Endothelial cell of umbilical vein (primary cell): Measurements from ENCODE around the gene CHTF8. TPM values are rescaled to one million over a fixed set of nuclear protein-coding genes. Genes with fewer than 3 reads are reported as not detected.

ENCODE experiments used
- BruUV-seq: library from RNA; stranded (reverse); fragments of 400-500 nt; replicated peaks from 2 replicates; lab custom pipeline; 2021; lab: Mats Ljungman, UMichigan
- CTCF ChIA-PET: fragments of 300-600, 350-600 bp; sonication (Branson Sonifier 250); formaldehyde crosslinking; loops from one replicate; lab custom pipeline; 2021; ENCODE audit warnings: antibody characterized with exemption, inconsistent platforms; lab: Charles Lee
- POLR2A ChIA-PET: fragments of 300-600, 350-600 bp; sonication (Branson Sonifier 250); formaldehyde crosslinking; loops from one replicate; lab custom pipeline; 2021; ENCODE audit warnings: antibody characterized with exemption, inconsistent platforms; lab: Charles Lee
- DNase-seq: peaks from one replicate; pipeline ENCODE4 v3.0.0-alpha.2; 2011; ENCODE audit warnings: low read depth, low spot score
- FAIRE-seq: peaks from 2 replicates; lab custom pipeline; 2011; peaks lifted over from hg19 to GRCh38; lab: Jason Lieb, UNC
- H2AFZ ChIP-seq: 2 replicates; pipeline ENCODE4 v1.6.0; 2012; ENCODE audit warnings: low read depth, low read length, control low read depth, inconsistent platforms
- H3K27ac ChIP-seq: 2 replicates; pipeline ENCODE4 v1.5.1; 2011; ENCODE audit warnings: low read depth, mild to moderate bottlenecking, control low read depth, low read length, moderate library complexity; ENCODE audit not compliant: insufficient read depth
- H3K27me3 ChIP-seq, 2 experiments: 2 replicates each; pipeline versions ENCODE4 v1.6.0 to v1.6.1; 2011; ENCODE audit warnings: low read length in 2 of 2, mixed read lengths in 1 of 2; ENCODE audit not compliant: control insufficient read depth in 2 of 2, insufficient read depth in 2 of 2
- H3K36me3 ChIP-seq, 2 experiments: 2 replicates in 1 of 2; 3 replicates in 1 of 2; pipeline ENCODE4 v1.5.1; 2011; ENCODE audit warnings: low read length in 2 of 2, mild to moderate bottlenecking in 1 of 2, moderate library complexity in 1 of 2; ENCODE audit not compliant: control insufficient read depth in 2 of 2, insufficient read depth in 2 of 2; ENCODE audit errors: extremely low read depth in 1 of 2
- H3K4me1 ChIP-seq: 3 replicates; pipeline ENCODE4 v1.5.1; 2011; ENCODE audit warnings: mild to moderate bottlenecking, low read length; ENCODE audit not compliant: control insufficient read depth, insufficient read depth; ENCODE audit errors: extremely low read depth
- H3K4me2 ChIP-seq: 2 replicates; pipeline ENCODE4 v1.6.1; 2011; ENCODE audit warnings: low read length, control low read depth, mixed read lengths; ENCODE audit not compliant: insufficient read depth
- H3K4me3 ChIP-seq, 3 experiments: fragments of 200-600 bp in 1 of 3; sonication (generic), shearing (Covaris generic) in 1 of 3; replicated peaks in 1 of 3; 2 replicates each; pipeline ENCODE4 v1.5.1; 2011 to 2016; ENCODE audit warnings: control low read depth in 3 of 3, low read length in 3 of 3, mild to moderate bottlenecking in 2 of 3, inconsistent platforms in 1 of 3, low read depth in 1 of 3, moderate library complexity in 1 of 3; ENCODE audit not compliant: insufficient read depth in 1 of 3
- H3K79me2 ChIP-seq: 2 replicates; pipeline ENCODE4 v1.6.0; 2012; ENCODE audit warnings: low read length, inconsistent platforms; ENCODE audit not compliant: control insufficient read depth, insufficient read depth
- H3K9ac ChIP-seq: replicated peaks from 2 replicates; pipeline ENCODE3; 2011; ENCODE audit warnings: low read length, control low read depth; ENCODE audit not compliant: insufficient read depth; ENCODE audit errors: extremely low read depth
- H3K9me1 ChIP-seq: replicated peaks from 3 replicates; pipeline ENCODE4 v1.6.0; 2011; ENCODE audit warnings: mild to moderate bottlenecking, low read length; ENCODE audit not compliant: control insufficient read depth, insufficient read depth; ENCODE audit errors: extremely low read depth
- H3K9me3 ChIP-seq: replicated peaks from 2 replicates; pipeline ENCODE4 v1.5.1; 2012; ENCODE audit warnings: low read length, inconsistent platforms; ENCODE audit not compliant: control insufficient read depth, insufficient read depth
- H4K20me1 ChIP-seq: replicated peaks from 2 replicates; pipeline ENCODE3; 2011; ENCODE audit warnings: mild to moderate bottlenecking, low read length; ENCODE audit not compliant: control insufficient read depth, insufficient read depth; ENCODE audit errors: extremely low read depth
- CTCF ChIP-seq, 2 donors: IDR thresholded peaks; 1 replicate in 1 of 2; 2 replicates in 1 of 2; pipeline ENCODE4 v1.5.1; 2011; ENCODE audit warnings: low read length in 2 of 2, mild to moderate bottlenecking in 2 of 2, moderate library complexity in 2 of 2, control low read depth in 1 of 2, inconsistent platforms in 1 of 2, low read depth in 1 of 2; ENCODE audit not compliant: insufficient read depth in 1 of 2; ENCODE audit errors: extremely low read depth in 1 of 2
- EZH2 ChIP-seq: IDR thresholded peaks from 2 replicates; pipeline ENCODE4 v1.6.1; 2012; ENCODE audit warnings: borderline replicate concordance, low read depth, mild to moderate bottlenecking, moderate library complexity, low read length, inconsistent platforms; ENCODE audit not compliant: severe bottlenecking
- FOS ChIP-seq: IDR thresholded peaks from 2 replicates; pipeline ENCODE4 v1.6.1; 2011; ENCODE audit warnings: mild to moderate bottlenecking, low read length, moderate library complexity, borderline replicate concordance; ENCODE audit not compliant: insufficient read depth
- GATA2 ChIP-seq: IDR thresholded peaks from 2 replicates; pipeline ENCODE4 v1.7.0; 2011; ENCODE audit warnings: low read depth, mild to moderate bottlenecking, moderate library complexity, mixed read lengths, low read length; ENCODE audit not compliant: insufficient read length, insufficient read depth
- JUN ChIP-seq: IDR thresholded peaks from 2 replicates; pipeline ENCODE4 v1.6.1; 2011; ENCODE audit warnings: borderline replicate concordance, low read depth; ENCODE audit not compliant: insufficient read length, insufficient read depth
- MYC ChIP-seq: IDR thresholded peaks from one replicate; pipeline ENCODE4 v1.6.1; 2011; ENCODE audit warnings: mild to moderate bottlenecking, low read depth, low read length
- POLR2A ChIP-seq: IDR thresholded peaks from 2 replicates; pipeline ENCODE4 v1.6.1; 2012; ENCODE audit warnings: low read depth, mild to moderate bottlenecking, control low read depth, low read length
- POLR2AphosphoS5 ChIP-seq: IDR thresholded peaks from 2 replicates; pipeline ENCODE4 v1.6.1; 2012; ENCODE audit warnings: low read depth, mild to moderate bottlenecking, control low read depth, low read length, moderate library complexity; ENCODE audit not compliant: insufficient read depth
- dilution Hi-C: fragments of 300-500 bp; cut with MboI; formaldehyde crosslinking; loops from one replicate; pipeline ENCODE4 v1.15.0; 2019; ENCODE audit warnings: low sequenced_read_pairs; ENCODE audit not compliant: extremely low pct_ligation_motif_present
- intact Hi-C: fragments of 100-400 bp; cut with micrococcal nuclease; formaldehyde crosslinking; loops from one replicate; pipeline ENCODE4 v1.10.0; 2022
- polyA plus RNA-seq, 4 experiments: library from polyadenylated mRNA; depleted of rRNA in 3 of 4; stranded (reverse) in 3 of 4; unstranded in 1 of 4; fragments of >200 nt; gene quantifications; 2 replicates each; pipeline versions ENCODE4 v1.2.1 to v1.2.3, GENCODE V29; 2011 to 2012; ENCODE audit warnings: missing spikeins in 1 of 4
- total RNA-seq: library from RNA; stranded (reverse); gene quantifications from 2 replicates; pipeline ENCODE4 v1.2.3, GENCODE V29; 2021
- TF ChIP-seq, protein P1 (sequence below): IDR thresholded peaks from 2 replicates; pipeline ENCODE4 v1.6.1; 2011; ENCODE audit not compliant: insufficient read depth, insufficient read length

The CHTF8 gene
- total and polyA plus RNA-seq, 2 donors (not counting 3 experiments of a cell fraction or from before 2014, with no cell fraction given): 128 to 131 TPM

- H3K36me3 ChIP-seq: peaks cover 0 to 3% of the 10 kb centered on the region in 2 experiments
- no peaks in the 10 kb centered on the region for H3K27me3 ChIP-seq
- BruUV-seq: no TSS peak
- ChIA-PET POLR2A (no interaction called here), CTCF (interaction anchor here (1.0 to 4.2 kb wide), 4 partner anchors 9 to 262 kb away, joined by 3 to 45 read pairs (median 8); no protein-coding TSS in a partner anchor)
- intact Hi-C loops (loop anchor here (5.0 kb wide), 1 partner anchor 117 kb away; no protein-coding TSS in a partner anchor), dilution Hi-C loops (no loop called here)
- no peak overlapping the region for H3K4me2 ChIP-seq
- FAIRE-seq: no peak
- H3K4me1 ChIP-seq: peaks cover 24% of the 10 kb centered on the region
- TF ChIP-seq POLR2AphosphoS5 (no peak), JUN (no peak), MYC (no peak), POLR2A (no peak), GATA2 (no peak), FOS (no peak), CTCF (IDR thresholded peaks at IDR 0.05; ENCODE audit: extremely low read depth in 1 of 2, insufficient read depth in 1 of 2, low read depth in 1 of 2, low read length in 2 of 2) (no peak), EZH2 (no peak)
- TF ChIP-seq, protein P1, sequence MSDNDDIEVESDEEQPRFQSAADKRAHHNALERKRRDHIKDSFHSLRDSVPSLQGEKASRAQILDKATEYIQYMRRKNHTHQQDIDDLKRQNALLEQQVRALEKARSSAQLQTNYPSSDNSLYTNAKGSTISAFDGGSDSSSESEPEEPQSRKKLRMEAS: no peak
- no peak overlapping the region for H3K4me3 ChIP-seq
- DNase-seq: no peak
- H3K27ac ChIP-seq: no peak overlapping the region
- no peaks in the 10 kb centered on the region for H3K9me1 ChIP-seq
- no peaks in the 10 kb centered on the region for H3K79me2 ChIP-seq
- no peak overlapping the region for H3K9ac ChIP-seq
- H2AFZ ChIP-seq: no peak overlapping the region
- no peaks in the 10 kb centered on the region for H4K20me1 ChIP-seq
- no peaks in the 10 kb centered on the region for H3K9me3 ChIP-seq
Measured at GRCh38 chr16:69109486-69110270, 22.7 kb downstream of the CHTF8 start.
